GM12801 (cell line): ENCODE results near the gene MGRN1.

Experiments used
- CTCF ChIP-seq: IDR thresholded peaks from one replicate; pipeline ENCODE4 v1.5.1; 2011; ENCODE audit warnings: control low read depth; ENCODE audit not compliant: insufficient read length; ENCODE audit errors: extremely low read depth

The MGRN1 gene

DNA sequence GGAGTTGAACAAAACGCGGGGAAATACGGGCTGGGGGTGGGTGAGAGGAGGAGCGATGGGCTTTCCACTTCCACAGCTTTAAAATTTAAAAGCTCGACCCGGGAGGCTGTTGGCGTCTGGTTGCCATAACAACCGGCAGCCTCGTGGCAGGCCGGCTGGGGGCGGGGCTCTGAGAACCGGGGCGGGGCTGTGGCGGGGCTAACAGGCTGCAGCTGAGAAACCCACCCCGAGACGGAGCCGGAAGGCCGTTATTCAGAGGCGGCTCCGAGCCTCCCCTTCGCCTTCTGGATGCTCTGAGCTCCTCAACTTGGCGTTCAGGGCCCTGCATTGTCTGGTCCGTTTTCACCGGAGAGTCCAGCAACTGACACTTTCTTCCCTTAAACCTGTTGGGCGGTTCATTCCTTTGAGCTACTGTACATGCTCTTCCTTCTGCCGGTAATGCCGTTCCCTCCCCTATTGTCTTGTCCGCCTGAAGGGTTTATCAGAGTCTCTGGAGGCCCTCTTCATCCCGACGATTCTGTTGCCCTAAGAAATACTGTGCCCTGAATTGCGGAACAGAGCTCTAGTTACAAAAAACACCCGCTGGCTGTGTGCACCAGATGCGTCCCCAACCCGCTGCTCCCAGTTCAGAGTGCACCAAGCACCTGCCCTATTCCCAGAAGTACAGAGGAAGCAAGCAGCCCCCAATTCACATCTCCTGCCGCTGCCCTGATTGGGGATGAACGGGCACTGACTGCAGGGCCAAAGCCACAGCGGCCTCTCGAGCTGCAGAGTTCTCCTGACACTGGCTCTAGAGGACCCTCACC lies 110.3 kb downstream of the MGRN1 start:
- no peak for TF ChIP-seq CTCF

DNA sequence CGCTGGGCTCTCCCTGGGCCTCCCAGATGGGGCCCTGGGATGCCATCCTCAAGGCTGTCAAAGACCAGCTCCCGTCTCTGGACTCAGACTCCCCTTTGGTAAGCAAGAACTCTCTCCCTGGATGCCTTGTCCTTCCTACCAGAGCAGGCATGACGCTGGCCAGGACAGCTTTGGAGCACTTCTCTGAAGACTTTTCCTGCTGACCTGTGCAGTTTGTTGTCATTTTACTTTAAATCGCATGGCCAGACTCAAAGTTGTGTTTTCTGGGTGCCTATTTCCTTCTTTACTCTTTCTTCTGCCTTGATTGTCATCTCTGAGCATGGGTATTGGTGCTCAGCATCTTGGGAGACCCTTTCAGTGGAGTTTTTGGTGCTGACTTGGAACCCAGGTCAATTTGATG lies 111.9 kb downstream of the MGRN1 start:
- TF ChIP-seq CTCF = no peak

DNA sequence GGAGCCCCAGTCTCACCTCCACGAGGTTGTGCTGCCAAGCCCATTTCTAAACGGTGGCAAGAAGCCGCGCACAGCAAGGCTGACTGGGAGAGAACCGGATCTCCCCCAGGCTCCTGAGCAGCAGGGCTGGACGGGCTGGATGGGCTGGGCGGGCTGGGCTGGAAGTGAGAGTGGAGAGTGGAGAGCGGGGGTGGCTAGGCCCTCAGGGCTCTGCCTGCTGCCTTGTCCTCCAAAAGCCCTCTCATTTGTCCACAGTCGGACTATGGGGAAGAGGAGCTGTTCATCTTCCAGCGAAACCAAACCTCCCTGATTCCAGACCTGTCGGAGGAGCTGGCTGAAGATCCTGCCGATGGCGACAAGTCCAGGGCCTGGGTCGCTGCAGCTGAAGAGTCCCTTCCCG lies 112.9 kb downstream of the MGRN1 start:
- TF ChIP-seq CTCF = no peak
